Mesenteric fat pad (tissue), 1 donor: Measurements from ENCODE around the gene CD72. TPM values are rescaled to one million over a fixed set of nuclear protein-coding genes. Genes with fewer than 3 reads are reported as not detected.

Experiments used
- DNase-seq: peaks from one replicate; pipeline ENCODE4 v3.0.0-alpha.2; 2020; ENCODE audit warnings: low spot score
- total RNA-seq: library from RNA; stranded (reverse); fragmentation: NEBNext Ultra II Directional; extraction: Animal tissue kit (Norgen Biotek cat#: 25700); gene quantifications from one replicate; pipeline ENCODE4 v1.2.1, GENCODE V29; 2021
- donor health status: DM: yes; HTN: yes; CAD: no.

The CD72 gene
- total RNA-seq, 1 donor from 2014 or later, result 7.0 TPM

DNA sequence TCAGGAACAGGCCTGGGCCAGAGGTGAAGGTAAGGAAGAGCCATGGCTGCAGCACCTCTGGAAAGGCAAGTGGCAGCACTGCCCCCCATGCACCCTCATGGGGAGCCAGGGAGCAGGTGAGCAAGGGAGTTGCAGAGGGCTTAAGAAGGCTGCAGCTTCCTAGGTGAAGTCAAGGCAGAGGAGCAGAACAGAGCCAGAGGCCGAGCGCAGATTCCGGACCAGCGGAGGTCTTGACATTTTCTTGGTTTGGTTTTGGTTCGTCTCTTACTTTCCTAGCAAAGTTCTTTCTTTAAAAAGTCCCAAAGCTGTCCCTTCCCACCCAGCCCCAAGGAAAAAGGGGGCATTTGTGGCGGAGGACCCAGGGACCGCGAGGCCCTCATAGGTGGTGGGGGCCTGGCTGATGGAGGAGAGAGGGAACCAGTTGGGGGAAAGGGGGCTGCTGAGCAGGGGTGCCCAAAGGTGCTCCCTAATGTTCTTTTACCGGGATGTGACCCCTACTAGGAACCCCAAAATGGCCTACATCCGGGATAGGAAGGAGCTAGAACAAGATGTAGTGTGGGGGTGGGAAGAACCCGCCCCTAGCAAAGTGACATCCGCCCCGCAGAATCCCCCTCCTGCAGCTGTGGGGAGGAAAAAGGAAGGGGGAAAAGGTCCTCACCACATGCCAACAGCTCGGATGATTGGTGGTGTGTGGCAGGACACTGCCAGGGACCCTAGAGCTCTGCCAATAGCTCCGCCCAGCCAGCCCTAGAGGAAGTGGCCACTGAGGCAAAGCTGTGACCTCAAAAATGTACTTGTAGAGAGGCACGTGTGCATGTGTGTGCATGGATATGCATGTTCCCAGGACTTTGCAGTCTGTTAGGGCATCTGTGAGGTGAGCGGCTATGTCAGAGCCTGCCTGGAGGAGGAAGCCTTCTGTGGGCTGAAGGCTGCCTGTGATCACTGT is 914 bp upstream of the CD72 start:
- no peak for DNase-seq

DNA sequence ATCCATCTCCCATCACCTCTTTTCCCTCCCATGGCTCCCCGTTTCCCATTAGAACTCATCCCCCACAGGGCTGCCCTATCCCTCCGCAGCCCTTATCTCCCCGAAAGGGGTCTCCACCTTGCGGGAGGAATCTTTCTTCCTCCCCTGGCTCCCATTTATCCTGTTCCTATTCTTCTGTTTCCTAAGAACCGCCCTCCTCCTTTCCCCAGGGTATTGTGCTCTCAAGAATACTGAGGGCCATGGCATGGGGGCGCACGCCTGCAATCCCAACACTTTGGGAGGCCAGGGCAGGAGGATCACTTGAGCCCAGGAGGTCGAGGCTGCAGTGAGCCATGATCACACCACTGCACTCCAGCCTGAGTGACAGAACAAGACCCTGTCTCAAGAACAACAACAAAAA is 665 bp downstream of the CD72 start:
- DNase-seq, result no peak

DNA sequence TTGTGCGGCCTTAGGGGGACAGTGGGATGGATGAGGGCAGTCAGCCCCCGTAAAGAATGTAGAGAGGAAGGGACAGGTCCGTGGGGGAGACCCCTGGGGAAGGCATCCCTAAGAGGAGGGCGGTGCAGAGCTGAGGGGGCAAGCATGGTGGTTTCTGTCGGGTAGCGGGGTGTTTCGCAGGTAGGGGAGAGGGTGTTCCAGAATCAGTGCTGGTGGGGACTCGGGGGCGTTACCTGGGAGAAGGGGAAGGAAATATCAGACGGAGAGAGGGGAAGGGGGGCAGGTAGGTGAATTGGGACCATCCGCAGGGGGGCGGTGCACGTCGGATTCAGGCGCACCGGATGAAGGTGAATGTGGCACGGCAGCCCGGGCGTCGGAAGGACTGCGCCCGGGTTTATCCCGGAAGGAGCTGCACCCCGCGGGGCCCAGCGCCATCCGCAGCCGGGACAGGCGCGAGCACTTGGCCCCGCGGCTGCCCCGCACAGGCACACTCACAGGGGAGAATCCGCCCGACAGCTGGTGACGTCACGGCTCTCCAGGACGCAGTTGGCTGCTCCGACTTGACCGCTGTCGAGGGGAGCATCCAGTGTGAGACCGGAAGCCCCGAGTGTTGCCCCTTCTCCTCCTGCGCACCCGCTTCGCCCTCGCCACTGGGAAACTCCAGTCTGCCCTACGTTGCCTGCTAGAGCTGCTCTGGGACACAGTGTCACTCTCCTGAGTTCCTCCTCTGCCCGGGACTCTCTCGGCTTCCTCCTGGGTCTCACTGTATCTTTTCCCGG is 1.3 kb downstream of the CD72 start:
- peak; percentile 57 for DNase-seq

DNA sequence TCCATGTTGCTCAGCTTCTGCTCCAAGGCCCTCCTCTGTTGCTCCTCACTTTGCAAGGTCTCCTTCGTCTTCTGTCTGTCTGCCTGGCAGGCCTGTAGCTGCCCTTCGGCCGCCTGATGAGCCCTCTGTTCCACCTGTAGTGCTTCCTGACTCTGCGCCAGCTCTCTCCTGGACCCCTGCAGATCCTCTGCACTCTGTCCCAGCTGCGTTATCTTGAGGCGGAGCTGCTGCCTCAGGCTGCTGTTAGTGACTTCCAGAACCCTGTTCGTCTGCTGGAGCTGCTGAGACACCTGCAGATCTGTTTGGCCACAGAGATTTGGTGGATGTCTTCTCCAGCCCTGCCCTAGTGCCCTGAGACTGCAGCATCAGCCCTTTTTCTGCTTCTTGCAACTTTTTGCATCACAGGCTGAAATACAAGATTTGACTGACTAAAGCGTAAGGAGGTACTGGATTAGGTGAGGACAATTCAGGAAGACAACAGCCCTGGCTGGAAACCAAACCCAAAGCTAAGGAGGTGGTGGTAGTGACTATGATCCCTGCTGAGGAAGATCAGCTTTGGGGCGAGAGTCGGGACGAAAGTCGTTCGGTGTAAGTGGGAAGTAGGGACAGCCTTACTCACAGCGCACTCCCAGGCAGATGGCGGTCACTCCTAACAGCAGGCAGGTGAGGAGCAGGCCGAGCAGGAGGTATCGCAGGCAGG is 2.1 kb downstream of the CD72 start:
- peak; percentile 67 for DNase-seq

DNA sequence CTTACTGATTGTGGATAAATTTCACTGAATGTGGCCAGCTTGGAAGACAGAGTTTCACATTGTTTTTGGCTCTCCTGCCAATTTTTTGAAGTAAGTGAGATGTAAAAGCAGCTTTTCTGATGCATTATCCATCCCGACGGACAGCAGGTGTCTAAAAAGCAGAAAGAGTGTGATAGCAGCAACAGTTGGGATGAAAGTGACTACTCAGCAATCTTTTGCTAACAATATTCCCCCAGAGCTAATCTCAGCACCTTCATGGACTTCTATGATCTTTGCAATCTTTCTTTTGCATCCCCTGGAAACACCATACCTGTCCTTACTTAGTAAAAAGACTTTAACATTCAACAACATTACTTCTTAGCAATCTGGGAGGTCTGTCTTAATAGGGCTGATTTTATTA is 5.4 kb downstream of the CD72 start:
- no peak for DNase-seq

DNA sequence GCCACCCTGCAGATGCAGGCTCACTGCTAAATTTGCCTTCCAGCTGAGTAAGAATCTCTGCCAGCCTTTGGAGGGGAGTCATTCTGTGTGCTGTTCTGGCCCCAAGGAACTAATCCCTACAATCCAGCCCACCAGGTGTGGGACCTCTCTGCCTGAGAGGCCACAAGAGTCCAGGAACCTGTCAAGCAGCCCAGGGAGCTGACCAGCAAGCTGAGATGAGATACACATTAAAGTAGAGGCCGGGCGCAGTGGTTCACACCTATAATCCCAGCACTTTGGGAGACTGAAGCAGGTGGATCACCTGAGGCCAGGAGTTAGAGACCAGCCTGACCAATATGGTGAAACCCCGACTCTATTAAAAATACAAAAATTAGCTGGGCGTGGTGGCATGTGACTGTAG is 6.1 kb downstream of the CD72 start:
- peak; percentile 37 for DNase-seq

DNA sequence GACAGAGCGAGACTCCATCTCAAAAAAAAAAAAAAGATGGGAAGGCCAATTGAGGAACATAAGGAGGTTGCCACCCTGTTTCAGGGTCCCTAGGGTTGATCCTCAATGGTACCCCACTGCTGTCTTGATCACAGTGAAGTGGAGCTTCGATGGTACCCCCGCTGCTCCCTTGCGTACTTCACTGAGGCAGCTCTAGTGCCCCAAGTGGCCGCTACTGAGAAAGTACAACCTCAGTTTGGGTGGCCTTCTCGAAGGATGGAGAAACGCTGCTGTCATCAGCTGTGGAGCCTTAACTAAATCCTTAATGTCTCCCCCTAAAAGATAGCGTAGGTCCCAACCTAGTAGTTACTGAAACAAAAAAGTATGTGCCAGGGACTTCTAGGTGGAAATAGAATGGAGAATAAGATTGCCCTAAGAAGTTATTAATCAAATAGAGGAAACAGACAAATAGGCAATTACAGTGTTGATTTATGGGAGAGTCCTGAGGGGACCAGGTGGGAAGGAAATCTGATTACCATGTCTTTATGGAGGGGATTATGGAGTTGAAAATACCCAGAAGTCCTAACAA is 6.9 kb downstream of the CD72 start:
- DNase-seq, result peak; percentile 75

DNA sequence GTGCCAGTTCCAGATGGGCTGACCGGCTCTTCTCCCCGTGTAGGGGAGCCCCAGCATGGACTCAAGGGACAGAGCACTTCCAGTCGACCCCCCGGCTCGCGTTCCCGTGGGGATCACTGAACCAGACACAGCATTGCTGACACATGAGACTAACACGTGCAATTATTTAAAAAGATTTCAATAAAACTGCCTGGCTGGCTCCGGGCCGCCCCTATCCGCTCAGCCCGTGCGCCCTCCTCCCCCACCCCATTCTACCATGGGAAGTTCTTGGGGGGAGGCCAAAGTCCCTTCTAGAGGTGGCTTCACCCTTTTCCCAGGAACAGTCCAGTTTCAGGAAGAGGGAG is 8.4 kb downstream of the CD72 start:
- peak; percentile 78 for DNase-seq

DNA sequence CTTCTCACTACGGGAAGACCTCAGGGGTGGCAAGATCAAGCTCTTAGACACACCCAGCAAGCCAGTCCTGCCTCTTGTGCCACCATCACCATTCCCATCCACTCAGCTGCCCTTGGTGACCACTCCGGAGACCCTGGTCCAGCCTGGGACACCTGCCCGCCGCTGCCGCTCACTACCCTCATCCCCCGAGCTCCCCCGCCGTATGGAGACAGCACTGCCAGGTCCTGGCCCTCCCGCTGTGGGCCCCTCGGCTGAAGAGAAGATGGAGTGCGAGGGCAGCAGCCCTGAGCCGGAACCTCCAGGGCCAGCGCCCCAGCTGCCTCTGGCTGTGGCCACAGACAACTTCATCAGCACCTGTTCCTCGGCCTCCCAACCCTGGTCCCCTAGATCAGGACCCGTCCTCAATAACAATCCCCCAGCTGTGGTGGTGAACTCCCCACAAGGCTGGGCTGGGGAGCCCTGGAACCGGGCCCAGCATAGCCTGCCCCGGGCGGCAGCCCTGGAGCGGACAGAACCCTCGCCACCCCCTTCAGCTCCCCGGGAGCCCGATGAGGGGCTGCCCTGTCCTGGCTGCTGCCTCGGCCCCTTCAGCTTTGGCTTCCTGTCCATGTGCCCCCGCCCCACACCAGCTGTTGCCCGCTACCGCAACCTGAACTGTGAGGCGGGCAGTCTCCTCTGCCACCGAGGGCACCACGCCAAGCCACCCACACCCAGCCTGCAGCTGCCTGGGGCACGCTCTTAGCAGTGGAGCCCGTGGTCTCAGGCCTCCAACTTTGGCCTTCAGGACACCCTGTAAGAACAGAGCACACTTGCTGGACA is 9.0 kb downstream of the CD72 start:
- DNase-seq, result peak; percentile 87

DNA sequence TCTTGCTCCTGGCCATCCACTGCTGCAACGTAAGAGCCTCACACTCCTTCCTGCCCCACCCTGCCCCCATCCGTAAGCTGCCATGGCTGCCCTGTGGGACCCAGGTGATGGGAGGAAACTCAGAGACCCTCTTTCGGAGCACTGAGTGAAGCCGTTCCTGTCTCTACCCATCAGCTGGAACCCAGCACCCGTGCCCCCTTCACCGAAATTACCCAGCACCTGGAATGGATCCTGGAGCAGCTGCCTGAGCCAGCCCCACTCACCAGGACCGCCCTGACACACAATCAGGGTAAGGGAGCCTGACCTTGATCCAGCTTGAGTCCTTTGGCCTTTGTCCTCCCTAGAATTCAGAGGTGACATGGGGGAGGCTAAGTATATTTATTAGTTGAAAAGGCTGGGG is 10.0 kb downstream of the CD72 start:
- peak; percentile 72 for DNase-seq

DNA sequence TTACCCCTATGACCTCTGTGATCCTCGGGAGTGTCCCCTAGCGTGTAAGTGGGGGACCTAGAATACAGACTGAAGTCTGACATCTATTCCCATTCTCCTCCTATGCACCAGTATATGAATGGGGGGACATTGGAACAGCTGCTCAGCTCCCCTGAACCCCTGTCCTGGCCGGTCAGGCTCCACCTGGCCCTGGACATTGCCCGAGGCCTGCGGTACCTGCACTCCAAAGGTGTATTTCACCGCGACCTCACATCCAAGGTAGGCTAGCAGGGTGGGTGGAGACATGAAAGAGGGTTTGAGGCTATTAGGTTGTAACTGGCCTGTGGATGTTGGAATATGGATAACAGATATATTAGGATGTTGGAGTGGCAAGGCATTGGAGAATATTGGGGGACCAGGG is 11.5 kb downstream of the CD72 start:
- no peak for DNase-seq

DNA sequence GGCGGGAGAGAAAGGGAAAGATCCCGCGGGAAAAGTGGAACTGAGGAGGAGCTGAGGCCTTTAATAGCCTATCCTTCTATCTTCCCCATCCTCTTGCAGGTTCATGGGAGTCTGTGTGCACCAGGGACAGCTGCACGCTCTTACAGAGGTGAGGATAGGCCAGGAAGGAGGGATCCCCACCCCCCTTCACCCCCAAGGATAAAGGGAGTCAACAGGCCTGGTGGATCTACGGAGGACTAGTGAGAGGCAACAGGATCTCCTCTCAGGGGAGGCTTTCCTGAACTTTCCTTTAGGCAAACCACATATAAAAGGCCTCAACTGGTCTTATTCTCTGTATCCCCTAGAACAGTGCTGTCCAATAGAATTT is 12.1 kb downstream of the CD72 start:
- DNase-seq, result no peak

DNA sequence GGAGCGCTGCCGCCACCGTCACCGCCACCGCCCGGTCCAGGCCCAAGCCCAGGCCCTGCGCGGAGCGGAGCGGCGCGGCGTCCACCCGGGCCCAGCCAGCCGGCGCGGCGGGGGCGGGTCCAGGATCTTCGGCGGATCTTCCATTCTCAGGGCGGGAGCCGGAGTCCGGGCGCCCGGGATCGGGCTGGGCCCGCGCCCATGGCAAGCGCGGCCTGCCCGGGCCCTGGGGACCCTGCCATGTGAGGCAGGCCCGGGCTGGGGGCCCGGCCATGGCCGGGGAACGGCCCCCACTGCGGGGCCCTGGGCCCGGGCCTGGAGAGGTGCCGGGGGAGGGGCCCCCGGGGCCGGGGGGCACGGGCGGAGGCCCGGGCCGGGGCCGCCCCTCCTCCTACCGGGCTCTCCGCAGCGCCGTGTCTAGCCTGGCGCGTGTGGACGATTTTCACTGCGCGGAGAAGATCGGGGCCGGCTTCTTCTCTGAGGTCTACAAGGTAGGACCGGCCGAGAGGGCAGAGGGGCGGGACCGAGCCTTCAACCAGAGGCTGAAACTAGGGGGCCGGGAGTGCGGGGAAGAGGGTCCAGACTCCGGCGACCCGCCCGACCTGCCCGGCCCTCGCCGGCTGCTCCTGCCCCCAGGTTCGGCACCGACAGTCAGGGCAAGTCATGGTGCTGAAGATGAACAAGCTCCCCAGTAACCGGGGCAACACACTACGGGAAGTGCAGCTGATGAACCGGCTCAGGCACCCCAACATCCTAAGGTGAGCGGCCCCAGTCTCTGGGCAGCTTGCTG is 12.7 kb downstream of the CD72 start:
- DNase-seq, result no peak

DNA sequence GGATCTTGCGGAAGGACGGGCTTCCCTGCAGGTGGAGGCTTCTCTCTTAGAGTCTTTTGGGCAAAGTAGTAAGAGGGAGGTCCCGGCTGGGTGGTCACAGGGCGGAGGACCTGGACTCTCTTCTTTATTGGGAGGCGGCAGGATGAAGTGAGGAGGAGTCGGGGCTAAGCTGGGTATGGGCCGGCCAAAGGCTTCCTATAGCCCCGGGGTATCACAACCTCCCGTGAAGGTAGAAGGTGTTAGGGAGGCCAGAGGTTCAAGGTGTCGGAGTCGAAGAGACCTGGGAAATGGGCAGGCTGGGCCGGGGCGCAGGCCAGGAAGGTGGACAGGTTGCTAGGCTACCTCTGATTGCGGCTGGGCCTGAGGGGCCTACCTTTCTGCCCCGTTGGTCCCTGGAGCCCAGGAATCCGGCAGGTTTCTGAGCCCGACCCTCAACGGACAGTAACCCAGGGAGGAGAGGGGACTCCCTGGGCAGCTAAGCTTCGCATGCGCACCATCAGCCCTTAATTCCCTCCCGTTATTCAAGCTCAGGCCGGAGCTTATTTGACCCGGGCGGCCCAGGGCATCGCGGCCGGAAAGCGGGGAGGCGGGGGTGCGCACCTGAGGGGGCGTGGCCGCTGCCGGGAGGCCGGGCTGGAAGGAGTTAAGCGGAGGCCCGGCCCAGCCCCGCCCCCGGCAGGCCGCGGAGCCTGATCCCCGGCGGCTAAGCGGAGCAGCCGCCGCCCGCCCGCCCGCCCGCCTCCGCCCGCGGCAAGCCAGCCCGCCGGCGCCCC is 13.4 kb downstream of the CD72 start, which contains the start of gene TESK1:
TSS of gene TESK1 (plus strand) at position 685 of the 773 bp plus-strand sequence. CDS start 358 bp downstream, outside the sequence.
- peak; percentile 92 for DNase-seq

DNA sequence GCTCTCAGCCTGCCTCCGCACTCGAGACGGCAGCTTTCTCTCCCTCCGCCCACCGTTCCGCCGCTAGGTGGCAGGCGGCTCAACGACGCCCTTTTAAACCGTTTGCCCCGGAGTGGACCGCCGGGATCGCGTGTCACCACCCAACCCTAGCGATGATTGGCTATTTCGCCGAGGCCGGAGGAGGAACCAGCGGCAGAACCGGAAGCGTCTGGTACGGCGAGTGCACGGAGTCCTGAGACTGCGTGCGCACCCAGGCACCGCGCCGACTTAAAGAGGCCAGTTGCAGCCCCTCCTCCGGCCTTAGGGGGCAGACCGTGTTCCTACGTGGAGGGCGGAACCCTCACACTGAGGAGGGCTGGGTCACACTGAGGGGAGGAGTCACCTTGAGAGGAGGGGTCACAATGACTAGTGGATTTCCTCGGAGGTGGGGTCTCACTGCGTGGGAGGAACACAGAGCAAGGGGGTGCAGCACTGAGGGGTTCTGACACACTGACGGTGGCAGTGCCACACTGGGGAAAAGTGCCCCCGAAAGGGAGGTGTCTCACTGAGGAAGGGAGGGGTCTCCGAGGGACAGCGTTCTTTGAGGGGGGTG is 14.1 kb downstream of the CD72 start:
- peak; percentile 99 for DNase-seq

DNA sequence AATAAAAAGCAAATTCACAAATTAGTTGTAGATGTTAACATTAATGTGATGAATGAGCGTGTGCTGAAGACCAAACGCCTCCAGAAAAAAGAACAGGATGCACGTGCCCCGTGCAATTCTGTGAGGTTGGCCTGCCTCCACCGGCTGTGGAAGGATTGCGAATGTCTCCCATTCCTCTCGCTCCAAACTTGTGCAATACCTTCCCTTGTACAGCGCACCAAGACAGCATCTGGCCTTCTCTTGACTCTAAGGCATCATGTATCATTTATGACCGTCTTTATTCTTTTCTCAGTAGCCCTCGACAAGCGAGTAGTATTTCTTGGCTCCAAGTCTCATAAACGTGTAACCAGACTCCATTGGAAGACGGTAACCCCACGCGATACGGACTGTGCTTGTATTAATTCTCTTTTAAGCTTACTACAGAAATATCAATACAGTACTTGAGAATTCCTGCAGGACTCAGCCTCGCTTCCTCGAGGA is 14.7 kb downstream of the CD72 start:
- DNase-seq, result no peak

DNA sequence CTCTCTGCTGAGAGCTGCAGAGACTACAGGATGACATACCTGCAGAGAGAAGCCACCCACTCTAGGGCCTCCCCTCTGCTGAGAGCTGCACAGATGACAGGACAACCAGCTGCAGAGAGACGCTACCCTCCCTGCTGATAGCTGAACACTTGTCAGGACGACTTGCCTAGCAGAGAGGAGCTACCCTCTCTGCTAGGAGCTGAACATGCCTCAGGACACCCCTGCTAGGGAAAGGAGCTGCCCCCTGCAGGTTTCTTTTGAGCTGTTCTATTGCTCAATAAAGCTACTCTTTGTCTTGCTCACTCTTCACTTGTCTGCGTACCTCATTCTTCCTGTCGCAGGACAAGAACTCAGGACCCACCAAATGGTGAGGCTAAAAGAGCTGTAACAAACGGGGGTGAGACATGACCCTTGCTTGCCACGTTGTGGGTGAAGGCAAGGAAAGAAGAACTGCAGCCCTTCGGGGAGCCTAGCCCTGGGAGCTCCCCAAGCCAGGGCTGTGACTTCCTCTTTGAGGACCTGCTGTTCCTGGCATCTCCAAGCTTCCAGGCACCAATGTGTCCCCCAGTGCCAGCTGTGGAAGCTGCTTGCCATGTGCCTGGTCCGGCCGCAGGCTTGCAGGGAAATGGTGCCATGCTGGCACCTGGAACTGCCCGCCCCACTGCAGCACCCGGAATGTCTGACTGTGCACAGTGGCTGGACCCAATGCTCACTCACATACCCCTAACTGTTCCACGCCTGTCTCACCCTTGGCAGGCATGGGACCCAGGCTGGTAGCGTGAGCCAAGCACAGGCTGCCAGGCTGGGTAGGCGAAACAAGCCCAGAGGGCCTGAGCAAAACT is 18.2 kb downstream of the CD72 start:
- DNase-seq, result no peak
